Head of caudate nucleus (tissue), 42 donors: Measurements from ENCODE around the gene C3orf20.

ENCODE experiments used
- DNase-seq, 42 donors: peaks; one replicate each; pipeline versions ENCODE4 v3.0.0 to v3.0.0-alpha.2; 2020 to 2021; ENCODE audit warnings: mixed read lengths in 7 of 42
- intact Hi-C: fragments of 100-400 bp; cut with DNase I; formaldehyde crosslinking; loops from one replicate; pipeline ENCODE4 v1.15.0; 2022

C3orf20 gene

GRCh38 chr3:14767245-14768051 is 92.5 kb downstream of the C3orf20 start:
- intact Hi-C loops, result no loop called here
- DNase-seq, result no peak

- peak in 1 of 42 donors; percentile 25 for DNase-seq
These were observed 93.3 kb downstream of the C3orf20 start for GRCh38 chr3:14768182-14768790.

GRCh38 chr3:14768881-14769280 is 93.9 kb downstream of the C3orf20 start:
- DNase-seq, result peak in 2 of 42 donors; percentile 27 to 31
- intact Hi-C loops, result no loop called here

More at GRCh38 chr3:14768182-14768790, 93.3 kb downstream of the C3orf20 start:
- intact Hi-C loops, result no loop called here

- intact Hi-C loops, result no loop called here
- DNase-seq, result peak in 1 of 42 donors; percentile 3
These were observed 94.8 kb downstream of the C3orf20 start for GRCh38 chr3:14769544-14770325.

GRCh38 chr3:14770591-14770990 is 95.7 kb downstream of the C3orf20 start:
- DNase-seq, result no peak
- intact Hi-C loops, result no loop called here

- DNase-seq, result peak in 3 of 42 donors; percentile 17 to 27 (median 26)
- intact Hi-C loops, result no loop called here
These were observed 96.9 kb downstream of the C3orf20 start for GRCh38 chr3:14771593-14772497.

GRCh38 chr3:14772533-14773138 is 97.7 kb downstream of the C3orf20 start:
- intact Hi-C loops, result no loop called here
- DNase-seq, result peak in 4 of 42 donors; percentile 3 to 28 (median 20)

- intact Hi-C loops, result no loop called here
- DNase-seq, result no peak
These were observed 98.3 kb downstream of the C3orf20 start for GRCh38 chr3:14773281-14773680.

- peak in 3 of 42 donors; percentile 21 to 37 (median 28) for DNase-seq
These were observed 98.8 kb downstream of the C3orf20 start for GRCh38 chr3:14773691-14774128.

GRCh38 chr3:14774431-14774830 is 99.5 kb downstream of the C3orf20 start:
- intact Hi-C loops, result no loop called here
- DNase-seq, result peak in 4 of 42 donors; percentile 1 to 26 (median 11)

More at GRCh38 chr3:14773691-14774128, 98.8 kb downstream of the C3orf20 start:
- intact Hi-C loops, result no loop called here

- intact Hi-C loops, result no loop called here
- peak in 4 of 42 donors; percentile 3 to 33 (median 8) for DNase-seq
These were observed 100.1 kb downstream of the C3orf20 start for GRCh38 chr3:14775011-14775410.

GRCh38 chr3:14775563-14775962 is 100.6 kb downstream of the C3orf20 start:
- intact Hi-C loops, result no loop called here
- DNase-seq, result peak in 2 of 42 donors; percentile 10 to 21

GRCh38 chr3:14779069-14779685 is 104.2 kb downstream of the C3orf20 start:
- intact Hi-C loops, result no loop called here
- no peak for DNase-seq

- peak in 1 of 42 donors; percentile 10 for DNase-seq
- intact Hi-C loops, result no loop called here
These were observed 106.1 kb downstream of the C3orf20 start for GRCh38 chr3:14780927-14781507.

- intact Hi-C loops, result no loop called here
- DNase-seq, result no peak
These were observed 108.6 kb downstream of the C3orf20 start for GRCh38 chr3:14783480-14784086.

GRCh38 chr3:14784087-14784681 is 109.2 kb downstream of the C3orf20 start:
- intact Hi-C loops, result no loop called here
- no peak for DNase-seq
